A673 (cell line): ENCODE results near the gene CLK2. TPM values are rescaled to one million over a fixed set of nuclear protein-coding genes. Genes with fewer than 3 reads are reported as not detected.

ENCODE experiments used
- BruUV-seq: library from RNA; stranded (reverse); fragments of 400-500 nt; replicated peaks from 2 replicates; lab custom pipeline; 2021; lab: Mats Ljungman, UMichigan
- CTCF ChIA-PET: fragments of 300-600 bp; sonication (Branson Sonifier 250); formaldehyde crosslinking; loops from one replicate; lab custom pipeline; 2022; ENCODE audit warnings: antibody characterized with exemption; lab: Charles Lee
- POLR2A ChIA-PET: fragments of 300-600 bp; sonication (Branson Sonifier 250); formaldehyde crosslinking; loops from one replicate; lab custom pipeline; 2022; ENCODE audit warnings: antibody characterized with exemption; ENCODE audit not compliant: low non-redundant PET; lab: Charles Lee
- DNase-seq: peaks from one replicate; pipeline ENCODE4 v3.0.0-alpha.2; 2015; ENCODE audit warnings: low spot score
- H3K27ac ChIP-seq: fragments of 200-600 bp; sonication (generic); 2 replicates; pipeline ENCODE4 v1.5.1; 2016; ENCODE audit warnings: mixed run types, low read depth, mild to moderate bottlenecking, mixed read lengths, antibody characterized with exemption, low read length; ENCODE audit not compliant: poor library complexity, severe bottlenecking
- H3K27me3 ChIP-seq: fragments of 200-600 bp; sonication (generic); replicated peaks from 2 replicates; pipeline ENCODE4 v1.6.1; 2017; ENCODE audit warnings: mixed run types, low read depth, mild to moderate bottlenecking, mixed read lengths, antibody characterized with exemption, low read length; ENCODE audit not compliant: insufficient read depth, poor library complexity
- H3K36me3 ChIP-seq: fragments of 200-600 bp; sonication (generic); 2 replicates; pipeline ENCODE4 v1.6.1; 2016; ENCODE audit warnings: mixed run types, mild to moderate bottlenecking, mixed read lengths, antibody characterized with exemption, low read length; ENCODE audit not compliant: insufficient read depth, poor library complexity, severe bottlenecking
- H3K4me1 ChIP-seq: fragments of 200-600 bp; sonication (generic); 2 replicates; pipeline ENCODE4 v1.6.1; 2017; ENCODE audit warnings: mixed run types, mild to moderate bottlenecking, mixed read lengths, antibody characterized with exemption, low read length; ENCODE audit not compliant: insufficient read depth, poor library complexity, severe bottlenecking
- H3K4me3 ChIP-seq: fragments of 200-600 bp; sonication (generic); 2 replicates; pipeline ENCODE4 v1.5.1; 2016; ENCODE audit warnings: low read depth, mixed run types, mild to moderate bottlenecking, mixed read lengths, low read length; ENCODE audit not compliant: poor library complexity, severe bottlenecking
- H3K9me3 ChIP-seq: fragments of 200-600 bp; sonication (generic); 2 replicates; pipeline ENCODE4 v1.6.1; 2016; ENCODE audit warnings: mixed run types, low read depth, mild to moderate bottlenecking, mixed read lengths, antibody characterized with exemption, low read length; ENCODE audit not compliant: poor library complexity, severe bottlenecking
- CTCF ChIP-seq: fragments of 300-800, 200-600 bp; sonication (generic); conservative IDR thresholded peaks from 2 replicates; pipeline ENCODE4 v1.5.1; 2017; ENCODE audit warnings: low read depth, mild to moderate bottlenecking, antibody characterized with exemption, low read length, moderate library complexity, mixed read lengths
- EZH2 ChIP-seq: fragments of 200-600 bp; sonication (generic); IDR thresholded peaks from 2 replicates; pipeline ENCODE4 v1.6.1; 2017; ENCODE audit warnings: borderline replicate concordance, low read depth, mild to moderate bottlenecking, mixed read lengths, antibody characterized with exemption, low read length; ENCODE audit not compliant: poor library complexity, severe bottlenecking
- intact Hi-C: fragments of 100-400 bp; cut with micrococcal nuclease; formaldehyde crosslinking; loops from one replicate; pipeline ENCODE4 v1.10.0; 2022; ENCODE audit not compliant: unreplicated experiment
- total RNA-seq: library from RNA; stranded (reverse); gene quantifications from 2 replicates; pipeline ENCODE4 v1.2.3, GENCODE V29; 2021

CLK2 gene
- total RNA-seq, 1 experiment from 2014 or later: 70.2 TPM

GRCh38 chr1:155287987-155288543 lies 14.8 kb upstream of the CLK2 start:
- Histone ChIP-seq H3K9me3 (no peaks in the 10 kb centered on the region), H3K4me1 (no peaks in the 10 kb centered on the region), H3K27ac (no peak overlapping the region), H3K27me3 (no peaks in the 10 kb centered on the region), H3K36me3 (no peaks in the 10 kb centered on the region), H3K4me3 (no peak overlapping the region)
- ChIA-PET CTCF (no interaction called here), POLR2A (no interaction called here)
- intact Hi-C loops: no loop called here
- no peak for TF ChIP-seq EZH2
- no TSS peak for BruUV-seq
- DNase-seq: no peak

- no peaks in the 10 kb centered on the region for H3K9me3 ChIP-seq
- no peak for DNase-seq
- CTCF ChIA-PET: no interaction called here
- H3K4me1 ChIP-seq: no peaks in the 10 kb centered on the region
- no peaks in the 10 kb centered on the region for H3K27me3 ChIP-seq
- intact Hi-C loops: no loop called here
- H3K36me3 ChIP-seq: no peaks in the 10 kb centered on the region
- no peak overlapping the region for H3K4me3 ChIP-seq
- TF ChIP-seq EZH2 (no peak), CTCF (no peak)
- BruUV-seq: no TSS peak
- POLR2A ChIA-PET: no interaction called here
- no peak overlapping the region for H3K27ac ChIP-seq
Observed at GRCh38 chr1:155286544-155286943, 13.2 kb upstream of the CLK2 start.

GRCh38 chr1:155285631-155286044 lies 12.3 kb upstream of the CLK2 start:
- Histone ChIP-seq H3K27ac (no peak overlapping the region), H3K36me3 (no peaks in the 10 kb centered on the region), H3K4me3 (no peak overlapping the region), H3K27me3 (no peaks in the 10 kb centered on the region), H3K9me3 (no peaks in the 10 kb centered on the region), H3K4me1 (no peaks in the 10 kb centered on the region)
- intact Hi-C loops: no loop called here
- POLR2A ChIA-PET: no interaction called here
- CTCF ChIA-PET: no interaction called here
- BruUV-seq: no TSS peak
- no peak for DNase-seq
- no peak for TF ChIP-seq EZH2
- TF ChIP-seq CTCF: no peak

GRCh38 chr1:155285063-155285462 lies 11.8 kb upstream of the CLK2 start:
- H3K4me3 ChIP-seq: no peak overlapping the region
- DNase-seq: no peak
- BruUV-seq: no TSS peak
- no peaks in the 10 kb centered on the region for H3K36me3 ChIP-seq
- ChIA-PET CTCF (no interaction called here), POLR2A (no interaction called here)
- no peaks in the 10 kb centered on the region for H3K9me3 ChIP-seq
- intact Hi-C loops: no loop called here
- H3K27ac ChIP-seq: no peak overlapping the region
- no peaks in the 10 kb centered on the region for H3K4me1 ChIP-seq
- TF ChIP-seq EZH2 (no peak), CTCF (no peak)
- no peaks in the 10 kb centered on the region for H3K27me3 ChIP-seq
